Naive thymus-derived CD4-positive, alpha-beta T cell (primary cell): ENCODE results near the gene IGFL4. TPM values are rescaled to one million over a fixed set of nuclear protein-coding genes. Genes with fewer than 3 reads are reported as not detected.

Experiments
- ATAC-seq: fragments of 150-1000 bp; cut with Tn5 transposase; 2 replicates; pipeline ENCODE4 v1.10.0; 2021; ENCODE audit warnings: mild to moderate bottlenecking, moderate library complexity
- CTCF ChIA-PET: fragments of 350-600 bp; sonication (Branson Sonifier 250); formaldehyde crosslinking; loops from one replicate; lab custom pipeline; 2021; ENCODE audit warnings: antibody characterized with exemption; lab: Charles Lee
- POLR2A ChIA-PET: fragments of 350-600 bp; sonication (Branson Sonifier 250); formaldehyde crosslinking; loops from one replicate; lab custom pipeline; 2021; ENCODE audit warnings: antibody characterized with exemption, inconsistent platforms; lab: Charles Lee
- DNase-seq, 9 donors: peaks; one replicate each; pipeline versions ENCODE4 v3.0.0 to v3.0.0-alpha.2; 2020 to 2022; ENCODE audit warnings: mixed read lengths in 1 of 9
- H3K27ac ChIP-seq: one replicate; pipeline ENCODE4 v1.7.0; 2013; ENCODE audit warnings: mild to moderate bottlenecking, low read depth, low read length, moderate library complexity
- H3K27me3 ChIP-seq, 2 donors: one replicate each; pipeline ENCODE4 v1.7.0; 2013; ENCODE audit warnings: low read length in 2 of 2, mild to moderate bottlenecking in 2 of 2, moderate library complexity in 2 of 2; ENCODE audit not compliant: control insufficient read depth in 2 of 2, insufficient read depth in 2 of 2
- H3K36me3 ChIP-seq, 3 experiments: 1 replicate in 2 of 3; 2 replicates in 1 of 3; pipeline ENCODE4 v1.7.0; 2013; ENCODE audit warnings: low read length in 3 of 3, mild to moderate bottlenecking in 3 of 3, moderate library complexity in 1 of 3; ENCODE audit not compliant: insufficient read depth in 3 of 3, control insufficient read depth in 2 of 3
- H3K4me1 ChIP-seq, 2 donors: one replicate each; pipeline ENCODE4 v1.7.0; 2013; ENCODE audit warnings: low read length in 2 of 2, mild to moderate bottlenecking in 2 of 2, moderate library complexity in 1 of 2; ENCODE audit not compliant: control insufficient read depth in 2 of 2, insufficient read depth in 2 of 2
- H3K4me3 ChIP-seq: 2 replicates; pipeline ENCODE4 v1.7.0; 2013; ENCODE audit warnings: mild to moderate bottlenecking, low read length
- H3K9me3 ChIP-seq, 3 experiments: 1 replicate in 2 of 3; 2 replicates in 1 of 3; pipeline ENCODE4 v1.7.0; 2013; ENCODE audit warnings: low read length in 3 of 3; ENCODE audit not compliant: control insufficient read depth in 2 of 3
- H3K27ac Mint-ChIP-seq, 9 donors: one replicate each; pipeline ENCODE4 v1.8.0; 2020 to 2022; ENCODE audit warnings: mixed read lengths in 9 of 9, mild to moderate bottlenecking in 8 of 9, moderate library complexity in 5 of 9, inconsistent platforms in 2 of 9
- H3K27me3 Mint-ChIP-seq, 5 donors: one replicate each; pipeline ENCODE4 v1.8.0; 2021 to 2022; ENCODE audit warnings: mixed read lengths in 5 of 5, mild to moderate bottlenecking in 1 of 5
- H3K36me3 Mint-ChIP-seq, 5 donors: one replicate each; pipeline ENCODE4 v1.8.0; 2020 to 2022; ENCODE audit warnings: mixed read lengths in 5 of 5, mild to moderate bottlenecking in 3 of 5, inconsistent platforms in 1 of 5
- H3K4me1 Mint-ChIP-seq, 7 donors: one replicate each; pipeline ENCODE4 v1.8.0; 2020 to 2022; ENCODE audit warnings: mixed read lengths in 7 of 7, mild to moderate bottlenecking in 3 of 7, inconsistent platforms in 1 of 7
- H3K4me3 Mint-ChIP-seq, 10 donors: one replicate each; pipeline ENCODE4 v1.8.0; 2020 to 2022; ENCODE audit warnings: mild to moderate bottlenecking in 10 of 10, mixed read lengths in 10 of 10, moderate library complexity in 6 of 10, inconsistent platforms in 2 of 10
- H3K9me3 Mint-ChIP-seq, 11 donors: one replicate each; pipeline ENCODE4 v1.8.0; 2020 to 2022; ENCODE audit warnings: mixed read lengths in 11 of 11, mild to moderate bottlenecking in 4 of 11, inconsistent platforms in 1 of 11, moderate library complexity in 1 of 11
- intact Hi-C, 2 donors: fragments of 100-400 bp; cut with micrococcal nuclease; formaldehyde crosslinking; loops; one replicate each; pipeline ENCODE4 v1.15.1; 2023
- polyA plus RNA-seq, 2 donors: library from polyadenylated mRNA; unstranded; fragments of 300-500 nt; fragmentation: Illumina TruSeq; gene quantifications; one replicate each; pipeline ENCODE4 v1.2.3, GENCODE V29; 2021
- total RNA-seq, 6 experiments: library from RNA in 5 of 6; stranded (reverse) in 5 of 6; gene quantifications; 1 replicate in 5 of 6; 2 replicates in 1 of 6; pipeline ENCODE4 v1.2.3 and lab custom pipeline; 2021 to 2026

Gene IGFL4
- total and polyA plus RNA-seq, 7 experiments from 2014 or later: not detected

GRCh38 chr19:46035986-46036743 is 4.6 kb downstream of the IGFL4 start:
- DNase-seq (no peak), ATAC-seq (no peak)
- no peaks in the 10 kb centered on the region for H3K4me1 ChIP-seq
- H3K27ac Mint-ChIP-seq: no peak overlapping the region
- peaks cover 0 to 3% (median 0%) of the 10 kb centered on the region in 7 donors for H3K4me1 Mint-ChIP-seq
- ChIA-PET CTCF (no interaction called here), POLR2A (no interaction called here)
- peaks cover 0 to 7% (median 0%) of the 10 kb centered on the region in 5 donors for H3K36me3 Mint-ChIP-seq
- no peak overlapping the region for H3K4me3 Mint-ChIP-seq
- H3K27me3 Mint-ChIP-seq: peaks cover 19 to 30% (median 25%) of the 10 kb centered on the region in 5 donors
- H3K27me3 ChIP-seq: no peaks in the 10 kb centered on the region
- H3K9me3 Mint-ChIP-seq: peaks cover 0 to 7% (median 4%) of the 10 kb centered on the region in 11 donors
- no peak overlapping the region for H3K27ac ChIP-seq
- H3K9me3 ChIP-seq: no peaks in the 10 kb centered on the region
- no peaks in the 10 kb centered on the region for H3K36me3 ChIP-seq
- intact Hi-C loops: no loop called here
- no peak overlapping the region for H3K4me3 ChIP-seq

DNA sequence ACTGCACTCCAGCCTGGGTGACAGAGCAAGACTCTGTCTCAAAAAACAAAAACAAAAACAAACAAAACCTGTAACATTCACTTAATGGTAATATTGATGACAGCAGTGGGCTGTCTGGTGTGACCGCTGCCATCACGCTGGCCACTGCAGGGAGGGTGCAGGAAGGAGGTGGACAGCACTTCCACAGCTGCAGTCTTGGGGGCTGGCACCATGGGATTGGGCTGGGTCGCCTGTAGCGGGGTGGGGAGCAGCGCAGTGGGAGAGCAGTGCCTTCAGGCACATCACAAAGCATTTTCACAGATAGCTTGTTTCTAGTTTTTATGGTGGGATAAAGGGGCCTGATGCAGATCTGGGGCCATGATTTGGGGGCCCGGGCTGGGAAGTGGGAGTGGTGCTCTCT is 5.3 kb downstream of the IGFL4 start:
- H3K27ac ChIP-seq: no peak overlapping the region
- peaks cover 0 to 7% (median 0%) of the 10 kb centered on the region in 5 donors for H3K36me3 Mint-ChIP-seq
- peaks cover 0 to 7% (median 4%) of the 10 kb centered on the region in 11 donors for H3K9me3 Mint-ChIP-seq
- ChIA-PET CTCF (no interaction called here), POLR2A (no interaction called here)
- DNase-seq (no peak), ATAC-seq (no peak)
- no peaks in the 10 kb centered on the region for H3K27me3 ChIP-seq
- peaks cover 0 to 3% (median 0%) of the 10 kb centered on the region in 7 donors for H3K4me1 Mint-ChIP-seq
- H3K4me3 ChIP-seq: no peak overlapping the region
- intact Hi-C loops: no loop called here
- no peak overlapping the region for H3K27ac Mint-ChIP-seq
- no peaks in the 10 kb centered on the region for H3K36me3 ChIP-seq
- peaks cover 14 to 27% (median 18%) of the 10 kb centered on the region in 5 donors for H3K27me3 Mint-ChIP-seq
- H3K4me3 Mint-ChIP-seq: no peak overlapping the region
- no peaks in the 10 kb centered on the region for H3K9me3 ChIP-seq
- H3K4me1 ChIP-seq: no peaks in the 10 kb centered on the region

DNA sequence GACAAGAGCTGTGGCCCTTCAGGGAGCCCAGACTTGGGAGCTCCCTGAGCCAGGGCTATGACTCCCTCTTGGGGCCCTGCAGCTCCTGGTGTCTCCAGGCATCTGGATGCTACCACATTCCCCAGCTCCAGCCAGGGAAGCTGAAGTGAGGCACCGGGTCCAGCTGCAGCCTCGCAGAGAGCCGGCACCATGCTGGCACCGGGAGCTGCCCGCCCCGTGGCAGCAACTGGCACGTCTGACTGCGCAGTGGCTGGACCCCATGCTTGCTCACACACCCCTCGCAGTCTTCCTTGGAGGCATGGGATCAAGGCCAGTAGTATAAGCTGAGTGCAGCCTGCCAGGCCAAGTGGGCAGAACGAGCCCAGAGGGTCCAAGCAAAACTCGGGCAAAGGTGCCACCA is 7.4 kb downstream of the IGFL4 start:
- Mint-ChIP-seq H3K4me3 (no peak overlapping the region), H3K9me3 (peaks cover 0 to 6% (median 4%) of the 10 kb centered on the region in 11 donors), H3K4me1 (peaks cover 3 to 6% (median 4%) of the 10 kb centered on the region in 7 donors), H3K36me3 (peaks cover 0 to 4% (median 0%) of the 10 kb centered on the region in 5 donors), H3K27ac (no peak overlapping the region), H3K27me3 (peaks cover 11 to 25% (median 17%) of the 10 kb centered on the region in 5 donors)
- POLR2A ChIA-PET: no interaction called here
- Histone ChIP-seq H3K27ac (no peak overlapping the region), H3K27me3 (no peaks in the 10 kb centered on the region), H3K4me1 (no peaks in the 10 kb centered on the region), H3K9me3 (no peaks in the 10 kb centered on the region), H3K36me3 (no peaks in the 10 kb centered on the region), H3K4me3 (no peak overlapping the region)
- DNase-seq: no peak
- CTCF ChIA-PET: no interaction called here
- no peak for ATAC-seq
- intact Hi-C loops: no loop called here

DNA sequence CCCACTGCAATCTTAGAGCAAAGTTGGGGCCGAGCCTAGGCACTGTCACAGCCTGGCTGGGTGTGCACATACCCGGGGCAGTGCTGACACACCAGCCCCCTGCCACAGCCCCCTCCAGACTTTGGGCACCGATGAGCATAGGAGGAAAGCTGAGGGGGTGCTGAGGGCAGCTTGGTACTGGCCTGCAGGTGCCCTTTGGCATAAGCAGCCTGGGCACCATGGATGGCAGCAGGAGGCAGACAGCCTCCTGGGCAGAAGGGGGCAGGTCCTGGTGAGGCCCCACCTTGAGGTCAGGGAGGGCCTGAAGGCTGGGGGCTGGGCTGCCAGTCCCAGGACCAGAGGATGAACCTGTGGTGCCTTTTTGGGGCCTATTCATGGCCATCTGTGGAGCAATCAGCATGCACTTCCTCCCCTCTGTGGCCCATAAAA is 8.2 kb downstream of the IGFL4 start:
- no peaks in the 10 kb centered on the region for H3K27me3 ChIP-seq
- ATAC-seq (no peak), DNase-seq (no peak)
- H3K4me1 ChIP-seq: no peaks in the 10 kb centered on the region
- POLR2A ChIA-PET: no interaction called here
- H3K27ac Mint-ChIP-seq: no peak overlapping the region
- no peaks in the 10 kb centered on the region for H3K36me3 ChIP-seq
- no peak overlapping the region for H3K27ac ChIP-seq
- intact Hi-C loops: no loop called here
- H3K27me3 Mint-ChIP-seq: peaks cover 11 to 25% (median 17%) of the 10 kb centered on the region in 5 donors
- no peak overlapping the region for H3K4me3 Mint-ChIP-seq
- H3K4me3 ChIP-seq: no peak overlapping the region
- H3K9me3 ChIP-seq: no peaks in the 10 kb centered on the region
- peaks cover 0 to 6% (median 4%) of the 10 kb centered on the region in 11 donors for H3K9me3 Mint-ChIP-seq
- peaks cover 3 to 6% (median 4%) of the 10 kb centered on the region in 7 donors for H3K4me1 Mint-ChIP-seq
- CTCF ChIA-PET: no interaction called here
- H3K36me3 Mint-ChIP-seq: peaks cover 0 to 4% (median 0%) of the 10 kb centered on the region in 5 donors

GRCh38 chr19:46031781-46032596 is 8.8 kb downstream of the IGFL4 start:
- Histone ChIP-seq H3K9me3 (no peaks in the 10 kb centered on the region), H3K27me3 (no peaks in the 10 kb centered on the region), H3K27ac (no peak overlapping the region), H3K4me1 (no peaks in the 10 kb centered on the region), H3K4me3 (no peak overlapping the region), H3K36me3 (no peaks in the 10 kb centered on the region)
- no peak overlapping the region for H3K4me3 Mint-ChIP-seq
- H3K4me1 Mint-ChIP-seq: peaks cover 3 to 7% (median 4%) of the 10 kb centered on the region in 7 donors
- peaks cover 8 to 23% (median 17%) of the 10 kb centered on the region in 5 donors for H3K27me3 Mint-ChIP-seq
- intact Hi-C loops: no loop called here
- DNase-seq (no peak), ATAC-seq (no peak)
- H3K27ac Mint-ChIP-seq: no peak overlapping the region
- POLR2A ChIA-PET: no interaction called here
- peaks cover 0 to 5% (median 1%) of the 10 kb centered on the region in 11 donors for H3K9me3 Mint-ChIP-seq
- H3K36me3 Mint-ChIP-seq: peaks cover 0 to 2% (median 0%) of the 10 kb centered on the region in 5 donors
- CTCF ChIA-PET: no interaction called here

DNA sequence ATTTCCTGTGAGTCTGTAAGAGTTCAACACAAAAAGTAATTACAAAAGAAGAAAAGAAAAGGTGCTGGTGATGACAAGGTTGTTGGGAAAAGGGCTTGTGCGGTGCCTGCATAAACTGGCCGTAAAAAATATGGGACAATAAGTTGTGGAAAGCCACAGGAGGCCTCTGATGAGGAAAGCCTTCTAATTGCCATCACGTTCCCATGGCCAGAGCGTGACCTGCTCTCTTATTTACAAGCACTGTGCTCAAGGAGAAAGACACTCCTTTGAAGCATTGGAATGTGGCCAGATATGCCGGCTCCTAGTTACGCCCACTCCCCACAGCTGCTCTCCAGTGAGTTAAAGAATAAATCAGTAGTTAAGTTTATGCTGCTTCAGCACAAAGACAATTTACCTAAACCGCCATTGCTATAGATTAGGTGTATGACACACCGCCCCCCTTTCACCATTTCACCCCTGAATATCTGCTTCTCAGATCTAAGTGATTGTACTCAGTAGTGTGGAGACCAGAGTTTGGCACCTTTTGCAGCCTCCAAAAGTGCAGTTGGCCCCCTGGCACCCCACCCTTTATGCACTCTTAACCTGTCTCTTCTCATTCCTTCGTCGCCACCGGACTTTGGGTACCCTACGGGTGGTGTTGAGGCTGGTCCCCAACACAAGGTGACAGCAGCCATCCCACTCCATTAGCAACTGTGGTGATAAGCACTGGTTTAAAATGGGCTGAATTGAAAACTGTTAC is 9.8 kb downstream of the IGFL4 start:
- Mint-ChIP-seq H3K27me3 (peaks cover 6 to 28% (median 20%) of the 10 kb centered on the region in 5 donors), H3K27ac (no peak overlapping the region), H3K4me1 (peaks cover 12 to 17% (median 14%) of the 10 kb centered on the region in 7 donors), H3K9me3 (peaks cover 0 to 7% (median 3%) of the 10 kb centered on the region in 11 donors), H3K4me3 (no peak overlapping the region), H3K36me3 (peaks cover 0 to 5% (median 0%) of the 10 kb centered on the region in 5 donors)
- H3K9me3 ChIP-seq: no peaks in the 10 kb centered on the region
- H3K4me3 ChIP-seq: no peak overlapping the region
- DNase-seq (no peak), ATAC-seq (no peak)
- POLR2A ChIA-PET: no interaction called here
- intact Hi-C loops: loop anchor here in 1 of 2 donors (1.0 kb wide), 1 partner anchor 158 kb away; no protein-coding TSS in a partner anchor
- H3K27ac ChIP-seq: no peak overlapping the region
- no peaks in the 10 kb centered on the region for H3K27me3 ChIP-seq
- H3K4me1 ChIP-seq: peaks cover 0 to 5% of the 10 kb centered on the region in 2 donors
- no peaks in the 10 kb centered on the region for H3K36me3 ChIP-seq
- CTCF ChIA-PET: interaction anchor here (0.7 kb wide), 1 partner anchor 29 kb away, joined by 3 read pairs; no protein-coding TSS in a partner anchor
